Right lobe of liver (tissue), 4 donors: ENCODE results near the gene NEGR1.

ENCODE experiments used
- POLR2A ChIP-seq: fragments of 450-650 bp; IDR thresholded peaks from one replicate; pipeline ENCODE4 v1.6.1; 2017; ENCODE audit warnings: antibody characterized with exemption, mild to moderate bottlenecking
- TF ChIP-seq, protein P1 (sequence below), 4 donors: fragments of 200-600 bp in 3 of 4; fragments of 450-650 bp in 1 of 4; IDR thresholded peaks; one replicate each; pipeline versions ENCODE4 v1.5.1 to v1.8.0; 2016 to 2022; ENCODE audit warnings: antibody characterized with exemption in 4 of 4, mild to moderate bottlenecking in 2 of 4
- donor health status: DM: no; HTN: no; CAD: no.
- donor health status: DM: no; HTN: no; CAD: no.
- donor health status: DM: no; HTN: yes; CAD: no.

DNA sequence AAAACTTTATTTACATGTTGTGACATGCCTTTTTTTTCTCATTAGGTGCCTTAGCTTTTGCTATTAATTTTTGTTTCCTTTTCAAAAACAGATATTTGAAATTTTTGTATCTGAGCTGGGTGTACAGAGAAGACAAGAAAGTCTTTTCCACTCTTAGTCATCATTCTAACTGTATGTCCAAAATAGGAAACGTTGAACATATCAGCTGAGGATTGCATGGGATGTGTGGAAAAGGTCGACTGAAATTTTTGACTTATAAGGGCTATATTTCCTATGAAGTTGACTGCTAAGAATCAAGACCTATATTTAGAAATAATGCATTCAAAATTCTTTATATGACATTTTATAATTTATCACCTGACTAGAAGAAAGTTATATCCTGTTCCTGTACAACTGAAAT lies 931.5 kb downstream of the NEGR1 start:
- TF ChIP-seq, protein P1, sequence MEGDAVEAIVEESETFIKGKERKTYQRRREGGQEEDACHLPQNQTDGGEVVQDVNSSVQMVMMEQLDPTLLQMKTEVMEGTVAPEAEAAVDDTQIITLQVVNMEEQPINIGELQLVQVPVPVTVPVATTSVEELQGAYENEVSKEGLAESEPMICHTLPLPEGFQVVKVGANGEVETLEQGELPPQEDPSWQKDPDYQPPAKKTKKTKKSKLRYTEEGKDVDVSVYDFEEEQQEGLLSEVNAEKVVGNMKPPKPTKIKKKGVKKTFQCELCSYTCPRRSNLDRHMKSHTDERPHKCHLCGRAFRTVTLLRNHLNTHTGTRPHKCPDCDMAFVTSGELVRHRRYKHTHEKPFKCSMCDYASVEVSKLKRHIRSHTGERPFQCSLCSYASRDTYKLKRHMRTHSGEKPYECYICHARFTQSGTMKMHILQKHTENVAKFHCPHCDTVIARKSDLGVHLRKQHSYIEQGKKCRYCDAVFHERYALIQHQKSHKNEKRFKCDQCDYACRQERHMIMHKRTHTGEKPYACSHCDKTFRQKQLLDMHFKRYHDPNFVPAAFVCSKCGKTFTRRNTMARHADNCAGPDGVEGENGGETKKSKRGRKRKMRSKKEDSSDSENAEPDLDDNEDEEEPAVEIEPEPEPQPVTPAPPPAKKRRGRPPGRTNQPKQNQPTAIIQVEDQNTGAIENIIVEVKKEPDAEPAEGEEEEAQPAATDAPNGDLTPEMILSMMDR (IDR thresholded peaks at IDR 0.05): no peak
- TF ChIP-seq POLR2A: no peak
